Astrocyte (in vitro differentiated cells and primary cell): ENCODE data around the gene AP4B1.

Source experiments
- CTCF ChIP-seq: IDR thresholded peaks from 2 replicates; pipeline ENCODE4 v1.5.1; 2011; ENCODE audit warnings: low read depth, mild to moderate bottlenecking, inconsistent platforms, low read length, moderate library complexity; ENCODE audit not compliant: insufficient read depth
- EZH2 ChIP-seq: IDR thresholded peaks from 2 replicates; pipeline ENCODE4 v1.6.1; 2012; ENCODE audit warnings: mild to moderate bottlenecking, low read length, inconsistent platforms; ENCODE audit not compliant: insufficient read depth

DNA sequence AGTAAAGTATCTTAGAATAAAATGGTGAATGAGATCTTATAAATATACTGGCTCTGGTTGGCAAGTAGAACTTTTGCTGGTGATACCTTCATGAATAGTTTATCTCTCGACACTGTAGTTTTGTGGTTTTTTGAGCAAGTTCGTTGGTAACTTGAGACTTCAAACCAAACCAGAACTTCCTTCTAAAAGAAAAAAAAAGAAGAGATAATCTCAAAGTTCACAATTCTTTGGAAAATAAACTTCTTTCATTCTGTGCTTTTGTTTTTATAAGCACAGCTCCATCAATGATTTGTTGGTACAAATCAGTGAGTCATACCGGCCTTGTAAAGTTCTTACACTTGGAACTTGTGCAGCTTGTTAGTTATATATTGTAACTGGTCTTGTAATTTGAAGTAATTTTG, 26.9 kb upstream of the AP4B1 start:
- TF ChIP-seq CTCF (no peak), EZH2 (no peak)
